ENCODE measurements around the gene FGD2.

The FGD2 gene

GRCh38 chr6:37033819-37034795, 28.7 kb downstream of the FGD2 start:
- Histone ChIP-seq H3K36me3 (replicated peaks) (no peaks in the 10 kb centered on the region), H3K27ac (no peak overlapping the region), H3K4me3 (ENCODE audit: low read depth, low read length) (no peak overlapping the region), H3K27me3 (replicated peaks) (no peaks in the 10 kb centered on the region)
- in situ Hi-C loops (cut with HindIII; ENCODE audit: low pct_ligation_motif_present, low sequenced_read_pairs) = no loop called here
- TF ChIP-seq CTCF (IDR thresholded peaks at IDR 0.05; ENCODE audit: low read depth, low read length, missing control alignments) = no peak
- no peak for DNase-seq

GRCh38 chr6:37036146-37036545, 30.7 kb downstream of the FGD2 start:
- no peak for DNase-seq
- in situ Hi-C loops (cut with HindIII; ENCODE audit: low pct_ligation_motif_present, low sequenced_read_pairs) = no loop called here
- no peak for TF ChIP-seq CTCF (IDR thresholded peaks at IDR 0.05; ENCODE audit: low read depth, low read length, missing control alignments)
- Histone ChIP-seq H3K27ac (no peak overlapping the region), H3K4me3 (ENCODE audit: low read depth, low read length) (no peak overlapping the region), H3K27me3 (replicated peaks) (no peaks in the 10 kb centered on the region), H3K36me3 (replicated peaks) (no peaks in the 10 kb centered on the region)

- Histone ChIP-seq H3K36me3 (replicated peaks) (no peaks in the 10 kb centered on the region), H3K4me3 (ENCODE audit: low read depth, low read length) (no peak overlapping the region), H3K27ac (no peak overlapping the region), H3K27me3 (replicated peaks) (no peaks in the 10 kb centered on the region)
- TF ChIP-seq CTCF (IDR thresholded peaks at IDR 0.05; ENCODE audit: low read depth, low read length, missing control alignments) = no peak
- in situ Hi-C loops (cut with HindIII; ENCODE audit: low pct_ligation_motif_present, low sequenced_read_pairs) = no loop called here
- DNase-seq = no peak
Observed at GRCh38 chr6:37038292-37039198, 33.1 kb downstream of the FGD2 start.

- Histone ChIP-seq H3K4me3 (ENCODE audit: low read depth, low read length) (no peak overlapping the region), H3K27ac (no peak overlapping the region), H3K27me3 (replicated peaks) (no peaks in the 10 kb centered on the region), H3K36me3 (replicated peaks) (no peaks in the 10 kb centered on the region)
- in situ Hi-C loops (cut with HindIII; ENCODE audit: low pct_ligation_motif_present, low sequenced_read_pairs) = no loop called here
- DNase-seq = no peak
- TF ChIP-seq CTCF (IDR thresholded peaks at IDR 0.05; ENCODE audit: low read depth, low read length, missing control alignments) = no peak
Observed at GRCh38 chr6:37039958-37040357, 34.5 kb downstream of the FGD2 start.

- Histone ChIP-seq H3K4me3 (ENCODE audit: low read depth, low read length) (no peak overlapping the region), H3K36me3 (replicated peaks) (no peaks in the 10 kb centered on the region), H3K27ac (no peak overlapping the region), H3K27me3 (replicated peaks) (no peaks in the 10 kb centered on the region)
- in situ Hi-C loops (cut with HindIII; ENCODE audit: low pct_ligation_motif_present, low sequenced_read_pairs) = no loop called here
- no peak for TF ChIP-seq CTCF (IDR thresholded peaks at IDR 0.05; ENCODE audit: low read depth, low read length, missing control alignments)
- no peak for DNase-seq
Observed at GRCh38 chr6:37041521-37041920, 36.1 kb downstream of the FGD2 start.

Measured in brain microvascular endothelial cell (primary cell).